Measurements from ENCODE around the gene CXXC5.

Gene CXXC5

GRCh38 chr5:139646912-139647505 lies 1.1 kb upstream of the CXXC5 start:
- no peak for FAIRE-seq
- TF ChIP-seq POLR2AphosphoS5 (IDR thresholded peaks at IDR 0.05; ENCODE audit: low read depth, low read length) (no peak), POLR2A (IDR thresholded peaks at IDR 0.05; ENCODE audit: low read depth, low read length) (no peak), TAF1 (IDR thresholded peaks at IDR 0.05; ENCODE audit: borderline replicate concordance, low read depth, low read length) (no peak)
- DNase-seq (ENCODE audit: insufficient read length): no peak

GRCh38 chr5:139647506-139648204 lies 494 bp upstream of the CXXC5 start:
- no peak for DNase-seq (ENCODE audit: insufficient read length)
- FAIRE-seq: no peak
- TF ChIP-seq POLR2AphosphoS5 (IDR thresholded peaks at IDR 0.05; ENCODE audit: low read depth, low read length) (no peak), POLR2A (IDR thresholded peaks at IDR 0.05; ENCODE audit: low read depth, low read length) (no peak), TAF1 (IDR thresholded peaks at IDR 0.05; ENCODE audit: borderline replicate concordance, low read depth, low read length) (no peak)

GRCh38 chr5:139649082-139649991 lies 1.2 kb downstream of the CXXC5 start:
- DNase-seq (ENCODE audit: insufficient read length) (no peak), FAIRE-seq (peak; percentile 70)
- TF ChIP-seq POLR2AphosphoS5 (IDR thresholded peaks at IDR 0.05; ENCODE audit: low read depth, low read length) (no peak), POLR2A (IDR thresholded peaks at IDR 0.05; ENCODE audit: low read depth, low read length) (no peak), TAF1 (IDR thresholded peaks at IDR 0.05; ENCODE audit: borderline replicate concordance, low read depth, low read length) (no peak)

- DNase-seq (ENCODE audit: insufficient read length) (no peak), FAIRE-seq (no peak)
- no peak for TF ChIP-seq POLR2A (IDR thresholded peaks at IDR 0.05; ENCODE audit: low read depth, low read length)
- no peak for TF ChIP-seq TAF1 (IDR thresholded peaks at IDR 0.05; ENCODE audit: borderline replicate concordance, low read depth, low read length)
- TF ChIP-seq POLR2AphosphoS5 (IDR thresholded peaks at IDR 0.05; ENCODE audit: low read depth, low read length): no peak
Measured at GRCh38 chr5:139650031-139650688, 2.0 kb downstream of the CXXC5 start.

GRCh38 chr5:139650689-139651042 lies 2.5 kb downstream of the CXXC5 start:
- FAIRE-seq (peak; percentile 46), DNase-seq (ENCODE audit: insufficient read length) (no peak)
- no peak for TF ChIP-seq TAF1 (IDR thresholded peaks at IDR 0.05; ENCODE audit: borderline replicate concordance, low read depth, low read length)
- no peak for TF ChIP-seq POLR2A (IDR thresholded peaks at IDR 0.05; ENCODE audit: low read depth, low read length)

- FAIRE-seq (no peak), DNase-seq (ENCODE audit: insufficient read length) (no peak)
Measured at GRCh38 chr5:139651043-139651834, 3.1 kb downstream of the CXXC5 start.

GRCh38 chr5:139651853-139652787 lies 4.0 kb downstream of the CXXC5 start:
- TF ChIP-seq POLR2A (IDR thresholded peaks at IDR 0.05; ENCODE audit: low read depth, low read length) (no peak), POLR2AphosphoS5 (IDR thresholded peaks at IDR 0.05; ENCODE audit: low read depth, low read length) (no peak), TAF1 (IDR thresholded peaks at IDR 0.05; ENCODE audit: borderline replicate concordance, low read depth, low read length) (no peak)
- FAIRE-seq (peak; percentile 87), DNase-seq (ENCODE audit: insufficient read length) (peak; percentile 90)

More at GRCh38 chr5:139651043-139651834, 3.1 kb downstream of the CXXC5 start:
- no peak for TF ChIP-seq TAF1 (IDR thresholded peaks at IDR 0.05; ENCODE audit: borderline replicate concordance, low read depth, low read length)
- TF ChIP-seq POLR2A (IDR thresholded peaks at IDR 0.05; ENCODE audit: low read depth, low read length): no peak
- no peak for TF ChIP-seq POLR2AphosphoS5 (IDR thresholded peaks at IDR 0.05; ENCODE audit: low read depth, low read length)

GRCh38 chr5:139652788-139653241 lies 4.7 kb downstream of the CXXC5 start:
- peak; percentile 88 for FAIRE-seq
- DNase-seq (ENCODE audit: insufficient read length): no peak
- TF ChIP-seq TAF1 (IDR thresholded peaks at IDR 0.05; ENCODE audit: borderline replicate concordance, low read depth, low read length) (no peak), POLR2A (IDR thresholded peaks at IDR 0.05; ENCODE audit: low read depth, low read length) (no peak), POLR2AphosphoS5 (IDR thresholded peaks at IDR 0.05; ENCODE audit: low read depth, low read length) (no peak)

GRCh38 chr5:139653616-139654015 lies 5.5 kb downstream of the CXXC5 start:
- TF ChIP-seq POLR2AphosphoS5 (IDR thresholded peaks at IDR 0.05; ENCODE audit: low read depth, low read length) (no peak), POLR2A (IDR thresholded peaks at IDR 0.05; ENCODE audit: low read depth, low read length) (0 out of 2 replicates have a peak, but pooled peaks have one; percentile 1)
- peak; percentile 77 for FAIRE-seq
- no peak for DNase-seq (ENCODE audit: insufficient read length)

Measured in GM12892 (cell line).